HTR-8/SVneo (cell line): ENCODE data around the gene TCERG1L.
"Not testable (repeated sequence)": the region's sequence is repeated elsewhere in the genome, so short reads cannot be mapped to it uniquely, and the experiment has no call there.

Source experiments
- DNase-seq: peaks from one replicate; pipeline ENCODE4 v3.0.0; 2011; ENCODE audit warnings: low spot score, mixed read lengths; ENCODE audit not compliant: insufficient read length
- FAIRE-seq: peaks from 2 replicates; lab custom pipeline; 2011; peaks lifted over from hg19 to GRCh38; lab: Jason Lieb, UNC

The TCERG1L gene

GRCh38 chr10:131116991-131117375 lies 194.5 kb downstream of the TCERG1L start:
- no peak for DNase-seq
- FAIRE-seq, result no peak

- DNase-seq (no peak), FAIRE-seq (no peak)
These were observed 195.1 kb downstream of the TCERG1L start for GRCh38 chr10:131116216-131116990.

GRCh38 chr10:131115801-131116200 lies 195.7 kb downstream of the TCERG1L start:
- FAIRE-seq, result no peak

DNA sequence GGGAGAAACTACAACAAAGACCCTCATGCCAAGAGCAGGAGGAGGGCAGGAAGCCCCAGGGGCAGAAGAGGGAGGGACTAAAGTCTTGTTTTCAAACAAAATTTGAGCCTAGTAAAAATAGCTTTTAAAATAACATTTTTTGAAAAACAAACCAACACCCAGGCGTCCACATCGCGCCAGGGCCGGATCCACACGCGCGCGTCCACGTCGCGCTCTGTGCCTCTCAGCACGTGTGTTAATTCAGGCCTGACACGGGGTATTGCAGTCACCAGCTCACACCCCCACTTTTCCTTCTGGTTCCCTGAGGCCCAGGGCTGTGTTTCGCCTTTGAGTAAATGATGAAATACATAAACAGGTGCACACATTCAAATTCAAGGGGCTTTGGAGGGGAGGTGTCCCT lies 196.2 kb downstream of the TCERG1L start:
- DNase-seq (no peak), FAIRE-seq (no peak)

More at GRCh38 chr10:131115801-131116200, 195.7 kb downstream of the TCERG1L start:
- no peak for DNase-seq

DNA sequence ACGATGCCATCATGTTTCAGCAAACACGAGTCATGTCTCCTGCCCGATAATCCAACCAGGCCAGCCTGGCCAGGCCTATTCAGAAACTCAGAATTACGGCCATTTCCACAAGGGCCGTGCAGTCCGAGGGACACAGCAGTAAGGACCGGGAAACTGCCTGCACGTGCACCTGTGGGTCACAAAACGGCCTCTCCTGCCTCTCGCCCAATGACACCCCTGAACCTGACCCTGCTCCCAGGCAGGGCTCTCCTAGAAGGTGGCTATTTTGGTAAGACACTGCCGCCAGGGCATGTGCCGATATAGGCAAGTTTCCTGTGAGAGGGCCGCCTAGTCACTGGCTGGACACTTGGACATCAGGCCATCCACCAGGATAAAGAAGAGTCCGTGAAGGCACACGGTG lies 196.7 kb downstream of the TCERG1L start:
- no peak for FAIRE-seq
- no peak for DNase-seq

- no peak for FAIRE-seq
These were observed 197.7 kb downstream of the TCERG1L start for GRCh38 chr10:131113709-131114291.

DNA sequence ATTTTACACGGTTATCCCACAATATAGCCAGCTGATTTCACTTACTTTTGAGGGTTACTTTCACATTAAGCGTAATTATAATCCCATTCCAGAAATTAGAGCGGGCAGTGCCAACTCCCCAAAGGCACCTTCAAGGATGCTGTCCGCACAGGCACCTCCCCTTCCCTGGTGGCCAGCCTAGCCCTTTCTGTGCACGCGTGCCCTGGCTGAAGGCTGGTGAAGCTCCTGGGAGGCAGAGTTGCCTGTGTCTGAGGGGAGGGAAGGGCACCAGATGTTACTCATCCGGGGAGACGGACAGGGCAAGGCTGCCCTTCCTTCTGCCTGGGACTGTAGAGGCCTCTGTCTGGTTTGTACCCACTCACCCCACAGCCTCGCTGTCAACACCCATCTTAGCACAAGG lies 198.4 kb downstream of the TCERG1L start:
- DNase-seq, result no peak
- no peak for FAIRE-seq

More at GRCh38 chr10:131113709-131114291, 197.7 kb downstream of the TCERG1L start:
- no peak for DNase-seq

- FAIRE-seq, result no peak
- DNase-seq, result no peak
These were observed 198.8 kb downstream of the TCERG1L start for GRCh38 chr10:131112691-131113090.

DNA sequence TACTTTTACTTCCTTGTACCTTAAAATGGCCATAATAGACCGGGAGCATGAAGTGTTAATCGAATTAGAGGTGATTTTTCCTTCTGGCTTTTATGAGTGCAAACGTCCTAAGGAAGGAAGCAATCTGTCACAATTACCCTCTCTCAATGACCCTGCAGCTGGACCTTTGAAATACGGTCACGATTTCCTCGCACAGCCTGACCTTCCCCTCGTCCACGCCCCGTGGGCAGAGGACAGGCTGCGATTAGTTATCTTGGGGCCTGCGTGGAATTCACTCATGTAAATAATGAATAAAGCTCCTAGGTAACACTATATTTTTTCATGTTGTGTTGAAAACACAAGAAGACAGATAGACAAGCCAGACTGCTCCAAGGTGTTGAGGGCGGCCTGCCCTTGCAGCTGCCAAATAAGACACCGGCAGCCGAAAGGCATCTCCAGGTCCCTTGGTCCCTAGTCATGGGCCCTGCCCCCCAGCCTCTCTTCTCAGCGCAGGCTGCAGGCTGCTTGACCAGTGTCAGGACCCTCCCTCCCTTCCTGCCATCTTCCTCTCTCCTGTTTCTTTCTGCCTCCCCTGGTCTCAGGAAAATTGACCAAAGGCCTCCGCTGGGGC lies 199.9 kb downstream of the TCERG1L start:
- FAIRE-seq (no peak), DNase-seq (no peak)

DNA sequence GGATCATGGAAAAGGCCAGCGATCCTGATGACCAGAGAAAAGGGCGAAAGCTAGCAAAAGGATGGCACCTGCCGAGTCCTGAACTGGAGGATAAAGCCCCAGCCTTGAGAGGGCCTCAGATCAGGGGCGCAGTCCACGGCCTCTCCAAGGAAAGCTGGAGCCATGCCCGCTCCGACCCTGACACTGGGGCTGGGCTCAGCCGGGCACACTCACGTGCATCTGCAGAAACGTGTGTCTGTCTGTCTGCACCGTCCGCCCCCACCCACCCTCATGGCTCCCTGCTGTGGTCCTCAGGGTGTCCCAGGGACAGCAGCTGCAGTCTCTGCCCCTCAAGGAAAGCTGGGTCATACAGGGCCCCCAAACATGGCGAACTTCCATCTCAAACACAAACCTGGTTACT lies 200.5 kb downstream of the TCERG1L start:
- DNase-seq (no peak), FAIRE-seq (no peak)

- DNase-seq (no peak), FAIRE-seq (no peak)
These were observed 201.2 kb downstream of the TCERG1L start for GRCh38 chr10:131110241-131110783.

DNA sequence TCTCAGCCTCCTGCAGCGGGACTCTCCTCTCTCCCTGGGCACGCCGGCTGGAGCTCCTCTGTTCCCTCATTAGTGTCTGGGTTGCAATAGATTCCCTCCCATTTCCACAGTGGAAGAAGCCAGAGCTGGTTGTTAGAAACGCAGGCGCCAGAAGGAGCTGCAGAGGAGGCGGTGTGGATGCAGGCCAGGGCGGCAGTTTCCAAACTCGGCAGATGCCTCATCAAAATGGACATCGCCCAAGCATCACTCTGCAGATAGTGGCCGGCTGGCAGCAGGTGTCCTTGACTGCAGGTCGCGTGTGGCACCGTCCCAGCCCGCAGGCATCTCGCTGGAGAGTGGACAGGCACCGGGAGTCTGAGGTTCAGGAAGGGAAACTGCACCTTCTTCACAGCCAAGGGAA lies 201.8 kb downstream of the TCERG1L start:
- FAIRE-seq (no peak), DNase-seq (no peak)

- FAIRE-seq (no peak), DNase-seq (no peak)
These were observed 202.2 kb downstream of the TCERG1L start for GRCh38 chr10:131109291-131109690.

- FAIRE-seq (no peak), DNase-seq (no peak)
These were observed 203.6 kb downstream of the TCERG1L start for GRCh38 chr10:131107970-131108369.

- FAIRE-seq, result no peak
These were observed 208.8 kb downstream of the TCERG1L start for GRCh38 chr10:131102676-131103075.

GRCh38 chr10:131102147-131102546 lies 209.4 kb downstream of the TCERG1L start:
- DNase-seq, result no peak
- no peak for FAIRE-seq

More at GRCh38 chr10:131102676-131103075, 208.8 kb downstream of the TCERG1L start:
- DNase-seq, result no peak

- DNase-seq, FAIRE-seq: not testable (repeated sequence)
These were observed 210.8 kb downstream of the TCERG1L start for GRCh38 chr10:131100418-131101410.

DNA sequence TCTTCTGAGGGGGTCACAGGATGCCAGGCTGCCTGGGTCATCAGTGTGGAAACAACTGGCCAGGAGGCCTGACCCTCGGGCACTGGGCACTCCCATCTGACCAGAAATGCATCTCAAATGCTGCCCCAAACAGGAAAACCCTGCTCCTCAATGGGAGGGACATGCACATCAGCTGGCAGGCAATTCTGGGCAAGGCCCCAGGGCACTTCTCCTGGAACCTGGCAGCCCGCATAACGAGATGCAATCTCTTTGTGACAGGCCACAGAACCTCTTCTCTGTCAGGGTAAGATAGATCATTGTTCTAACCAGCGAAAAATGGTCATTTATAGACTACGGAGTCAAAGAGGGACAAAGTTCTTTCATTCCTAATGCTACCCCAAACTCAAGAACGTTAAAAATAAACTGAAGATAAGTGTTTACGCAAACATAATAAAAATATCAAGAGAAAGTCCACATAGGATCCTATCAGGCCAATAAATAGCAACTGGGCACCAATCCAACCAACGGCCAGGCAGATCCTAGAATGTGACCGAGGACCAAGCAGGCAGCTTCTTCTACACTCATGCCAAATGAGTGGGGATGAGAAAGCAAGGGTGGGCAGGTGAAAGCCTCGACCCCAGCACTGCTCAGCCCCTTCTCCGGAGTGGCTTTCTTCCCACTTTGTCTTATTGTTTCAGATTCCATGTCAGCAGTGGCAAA lies 212.3 kb downstream of the TCERG1L start:
- DNase-seq, result no peak
- FAIRE-seq, result no peak

DNA sequence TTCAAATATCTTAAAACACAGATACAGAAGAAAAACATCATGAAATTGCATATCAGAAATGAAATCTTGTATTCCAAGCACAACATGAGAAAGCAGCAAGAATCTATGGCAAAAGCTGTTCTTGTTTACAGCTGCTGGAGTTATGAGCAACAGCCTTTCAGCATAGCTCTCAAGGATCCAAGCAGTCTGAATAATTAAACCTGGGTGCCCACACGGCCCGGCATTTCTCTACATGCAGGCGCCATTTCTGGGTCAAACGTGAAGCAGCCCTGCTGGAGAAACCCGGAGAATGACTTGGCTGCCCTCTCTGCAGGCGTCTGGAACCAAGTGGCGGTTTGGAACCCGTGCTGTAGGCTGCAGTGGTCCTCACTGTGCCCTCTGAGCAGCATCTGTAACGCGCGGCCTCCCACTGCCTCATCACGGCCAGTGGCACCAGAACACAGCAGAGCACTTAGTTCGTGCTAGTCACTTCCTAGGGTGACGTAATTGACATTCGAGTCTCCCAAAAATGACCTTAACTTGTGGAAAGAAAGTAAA lies 213.0 kb downstream of the TCERG1L start:
- FAIRE-seq (no peak), DNase-seq (no peak)
